HL-60/S4 treated with retinoic acid at 250 ng/mL for 4 days and 3 days (cell line): ENCODE results near the gene CERS1.
"Not testable (repeated sequence)": the region's sequence is repeated elsewhere in the genome, so short reads cannot be mapped to it uniquely, and the experiment has no call there.

ENCODE experiments used
- in situ Hi-C: fragments of 300-500 bp; cut with MboI; formaldehyde crosslinking; loops from 2 replicates; pipeline ENCODE4 v1.7.0; 2022; ENCODE audit warnings: low sequenced_read_pairs

CERS1 gene

GRCh38 chr19:18919900-18920214 lies 23.9 kb upstream of the CERS1 start:
- in situ Hi-C loops = no loop called here

GRCh38 chr19:18919086-18919899 lies 23.3 kb upstream of the CERS1 start, which contains the start of the genes COPE and DDX49:
Gene COPE, minus strand, starts transcription at chr19:18919387. Its CDS starts 39 bp downstream, at chr19:18919348.
Gene DDX49, plus strand, starts transcription at chr19:18919715. Its CDS starts 27 bp downstream, at chr19:18919742.
- in situ Hi-C loops = no loop called here

GRCh38 chr19:18917593-18917992 lies 21.6 kb upstream of the CERS1 start:
- in situ Hi-C loops = not testable (repeated sequence)

GRCh38 chr19:18915639-18916038 lies 19.7 kb upstream of the CERS1 start:
- in situ Hi-C loops = no loop called here

- in situ Hi-C loops = no loop called here
Measured at GRCh38 chr19:18913466-18913865, 17.5 kb upstream of the CERS1 start.

- in situ Hi-C loops = no loop called here
Measured at GRCh38 chr19:18912933-18913332, 17.0 kb upstream of the CERS1 start.

- in situ Hi-C loops = no loop called here
Measured at GRCh38 chr19:18910801-18911436, 15.0 kb upstream of the CERS1 start.

GRCh38 chr19:18910010-18910409 lies 14.1 kb upstream of the CERS1 start:
- in situ Hi-C loops = no loop called here

- in situ Hi-C loops = no loop called here
Measured at GRCh38 chr19:18908917-18909619, 13.1 kb upstream of the CERS1 start.

GRCh38 chr19:18906605-18907519 lies 10.9 kb upstream of the CERS1 start:
- in situ Hi-C loops = no loop called here

GRCh38 chr19:18905513-18906236 lies 9.7 kb upstream of the CERS1 start:
- in situ Hi-C loops = no loop called here

- in situ Hi-C loops = no loop called here
Measured at GRCh38 chr19:18905058-18905456, 9.1 kb upstream of the CERS1 start.

GRCh38 chr19:18904334-18905057 lies 8.5 kb upstream of the CERS1 start:
- in situ Hi-C loops = no loop called here

GRCh38 chr19:18903156-18904037 lies 7.4 kb upstream of the CERS1 start:
- in situ Hi-C loops = no loop called here

- in situ Hi-C loops = not testable (repeated sequence)
Measured at GRCh38 chr19:18902519-18902918, 6.6 kb upstream of the CERS1 start.

GRCh38 chr19:18901491-18901890 lies 5.5 kb upstream of the CERS1 start:
- in situ Hi-C loops = no loop called here

- in situ Hi-C loops = no loop called here
Measured at GRCh38 chr19:18900700-18901481, 4.9 kb upstream of the CERS1 start.
